K562 (cell line): Measurements from ENCODE around the gene SHROOM3. TPM values are rescaled to one million over a fixed set of nuclear protein-coding genes. Genes with fewer than 3 reads are reported as not detected.

Experiments
- ATAC-seq: fragments of 200-7000 bp; cut with Tn5 transposase; 3 replicates; pipeline ENCODE4 v1.9.1; 2020; ENCODE audit warnings: moderate library complexity
- BruUV-seq: library from RNA; stranded (reverse); fragments of 400-500 nt; replicated peaks from 2 replicates; lab custom pipeline; 2021; lab: Mats Ljungman, UMichigan
- CTCF ChIA-PET: fragments of 300-600 bp; formaldehyde crosslinking; extraction: SDS; loops from one replicate; lab custom pipeline; 2021; ENCODE audit warnings: low intra/inter-chr PET ratio; lab: Yijun Ruan, JAX
- POLR2A ChIA-PET: fragments of 300-600, 350-650 bp; sonication (Branson Sonifier 250); formaldehyde crosslinking; extraction: SDS; loops from one replicate; lab custom pipeline; 2021; ENCODE audit warnings: antibody characterized with exemption, inconsistent platforms; lab: Yijun Ruan, JAX
- DNase-seq, 4 experiments: peaks; one replicate each; pipeline versions ENCODE4 v3.0.0 to v3.0.0-alpha.2; 2011 to 2018; ENCODE audit warnings: low spot score in 3 of 4, mixed read lengths in 3 of 4; ENCODE audit errors: extremely low read depth in 1 of 4
- FAIRE-seq: peaks from 2 replicates; lab custom pipeline; 2011; peaks lifted over from hg19 to GRCh38; lab: Jason Lieb, UNC
- H2AFZ ChIP-seq: 2 replicates; pipeline ENCODE4 v1.6.0; 2011; ENCODE audit warnings: low read depth, low read length, control low read depth, inconsistent platforms
- H3K27ac ChIP-seq: fragments of 200-600 bp; 3 replicates; pipeline ENCODE4 v1.8.0; 2011; ENCODE audit warnings: low read depth, mild to moderate bottlenecking, control low read depth, inconsistent platforms, low read length, moderate library complexity, mixed read lengths; ENCODE audit errors: extremely low read depth
- H3K27me3 ChIP-seq, 2 experiments: fragments of 300-600 bp in 1 of 2; 2 replicates in 1 of 2; 3 replicates in 1 of 2; pipeline versions ENCODE4 v1.6.0 to v1.8.0; 2011; ENCODE audit warnings: inconsistent platforms in 2 of 2, low read length in 2 of 2, mild to moderate bottlenecking in 1 of 2, mixed read lengths in 1 of 2, moderate library complexity in 1 of 2; ENCODE audit not compliant: control insufficient read depth in 2 of 2, insufficient read depth in 2 of 2
- H3K36me3 ChIP-seq: fragments of 300-600 bp; 3 replicates; pipeline ENCODE4 v1.8.0; 2011; ENCODE audit warnings: mild to moderate bottlenecking, low read length, inconsistent platforms; ENCODE audit not compliant: control insufficient read depth, insufficient read depth
- H3K4me1 ChIP-seq, 2 experiments: fragments of 200-600 bp in 1 of 2; replicated peaks in 1 of 2; 2 replicates in 1 of 2; 3 replicates in 1 of 2; pipeline versions ENCODE4 v1.5.1 to v1.8.0; 2011; ENCODE audit warnings: inconsistent platforms in 2 of 2, low read length in 2 of 2, mild to moderate bottlenecking in 1 of 2, mixed read lengths in 1 of 2, moderate library complexity in 1 of 2; ENCODE audit not compliant: control insufficient read depth in 2 of 2, insufficient read depth in 2 of 2
- H3K4me2 ChIP-seq: 2 replicates; pipeline ENCODE4 v1.6.1; 2011; ENCODE audit warnings: low read length, control low read depth, inconsistent platforms, mixed read lengths; ENCODE audit not compliant: insufficient read depth
- H3K4me3 ChIP-seq: fragments of 200-600 bp; sonication (generic), shearing (Covaris generic); 2 replicates; pipeline ENCODE4 v1.5.1; 2016; ENCODE audit warnings: control low read depth, inconsistent platforms
- H3K79me2 ChIP-seq: fragments of 200-600 bp; 3 replicates; pipeline ENCODE4 v1.8.0; 2011; ENCODE audit warnings: low read length, inconsistent platforms; ENCODE audit not compliant: control insufficient read depth, insufficient read depth
- H3K9ac ChIP-seq, 2 experiments: 2 replicates each; pipeline versions ENCODE4 v1.6.0 to v1.6.1; 2011; ENCODE audit warnings: low read depth in 2 of 2, low read length in 2 of 2, control low read depth in 1 of 2, inconsistent platforms in 1 of 2, mild to moderate bottlenecking in 1 of 2, mixed read lengths in 1 of 2; ENCODE audit not compliant: insufficient read depth in 1 of 2
- H3K9me1 ChIP-seq: one replicate; pipeline ENCODE4 v1.6.0; 2011; ENCODE audit warnings: inconsistent platforms, mild to moderate bottlenecking, low read length, moderate library complexity; ENCODE audit not compliant: control insufficient read depth, insufficient read depth
- H3K9me3 ChIP-seq: replicated peaks from 2 replicates; pipeline ENCODE4 v1.5.1; 2011; ENCODE audit warnings: low read depth, low read length, inconsistent platforms; ENCODE audit not compliant: control insufficient read depth, insufficient read depth
- H4K20me1 ChIP-seq: replicated peaks from 2 replicates; pipeline ENCODE4 v1.6.1; 2011; ENCODE audit warnings: low read length, inconsistent platforms, mixed read lengths; ENCODE audit not compliant: control insufficient read depth, insufficient read depth
- AFF1 ChIP-seq, 2 experiments: fragments of 450-650 bp; IDR thresholded peaks; 2 replicates each; pipeline ENCODE4 v1.6.1; 2018; ENCODE audit warnings: mild to moderate bottlenecking in 2 of 2, low read depth in 1 of 2; ENCODE audit not compliant: partially characterized antibody in 2 of 2
- ARNT ChIP-seq, 2 experiments: fragments of 450-650 bp; IDR thresholded peaks; 2 replicates each; pipeline ENCODE4 v1.6.1; 2016; ENCODE audit warnings: mild to moderate bottlenecking in 1 of 2
- CCAR2 ChIP-seq: fragments of 200-400 bp; formaldehyde crosslinking; IDR thresholded peaks from 2 replicates; pipeline ENCODE4 v1.6.1; 2017; ENCODE audit warnings: mild to moderate bottlenecking, low read depth, low read length
- ERF ChIP-seq: fragments of 450-650 bp; formaldehyde crosslinking; IDR thresholded peaks from 2 replicates; pipeline ENCODE4 v1.4.0; 2020; ENCODE audit warnings: mild to moderate bottlenecking, mixed read lengths
- FOXM1 ChIP-seq, 2 experiments: fragments of 450-650 bp in 1 of 2; sonication (generic) in 1 of 2; formaldehyde crosslinking in 1 of 2; IDR thresholded peaks; 2 replicates each; pipeline versions ENCODE4 v1.6.1 to v1.9.0; 2017 to 2022; ENCODE audit warnings: low read depth in 2 of 2, mild to moderate bottlenecking in 2 of 2, missing genetic modification reagents in 1 of 2, moderate library complexity in 1 of 2
- HIVEP1 ChIP-seq: fragments of 250-450 bp; sonication (Bioruptor Pico); IDR thresholded peaks from 2 replicates; pipeline ENCODE4 v1.4.0; 2020; ENCODE audit warnings: mild to moderate bottlenecking
- KLF13 ChIP-seq: fragments of 450-650 bp; IDR thresholded peaks from 2 replicates; pipeline ENCODE4 v1.6.1; 2016; ENCODE audit warnings: missing genetic modification characterization, low read depth, mild to moderate bottlenecking, missing compliant biosample characterization, moderate library complexity, borderline replicate concordance
- MLX ChIP-seq, 2 experiments: fragments of 450-650 bp in 1 of 2; sonication (generic) in 1 of 2; formaldehyde crosslinking; conservative IDR thresholded peaks; 2 replicates each; pipeline versions ENCODE4 v1.4.0 to v1.8.1; 2020 to 2022; ENCODE audit warnings: mild to moderate bottlenecking in 1 of 2, missing genetic modification reagents in 1 of 2
- NFATC3 ChIP-seq: fragments of 450-650 bp; IDR thresholded peaks from 2 replicates; pipeline ENCODE4 v1.6.1; 2017; ENCODE audit warnings: mild to moderate bottlenecking
- NR1H2 ChIP-seq: sonication (generic); formaldehyde crosslinking; IDR thresholded peaks from 2 replicates; pipeline ENCODE4 v1.4.0; 2020; ENCODE audit warnings: mild to moderate bottlenecking, missing genetic modification reagents
- POLR2B ChIP-seq: fragments of 450-650 bp; IDR thresholded peaks from 2 replicates; pipeline ENCODE4 v1.6.1; 2018; ENCODE audit warnings: low read depth; ENCODE audit not compliant: partially characterized antibody
- SLC30A9 ChIP-seq: fragments of 250-450 bp; sonication (Bioruptor Pico); IDR thresholded peaks from 2 replicates; pipeline ENCODE4 v1.8.0; 2022; ENCODE audit warnings: mild to moderate bottlenecking, moderate library complexity
- SNRNP70 ChIP-seq: fragments of 200-400 bp; formaldehyde crosslinking; optimal IDR thresholded peaks from 2 replicates; pipeline ENCODE3; 2017; ENCODE audit warnings: low read depth, low read length
- TRIM28 ChIP-seq: fragments of 450-650 bp; IDR thresholded peaks from 2 replicates; pipeline ENCODE4 v1.6.1; 2017
- ZNF274 ChIP-seq: IDR thresholded peaks from 2 replicates; pipeline ENCODE4 v1.6.1; 2011; ENCODE audit warnings: low read depth, mild to moderate bottlenecking, low read length, moderate library complexity, borderline replicate concordance
- WGBS: fragments of 100-300 bp; shearing (Covaris generic); methylation state at CpG from one replicate; pipeline ENCODE4 v1.1.6; 2016; ENCODE audit warnings: low coverage, mixed read lengths; ENCODE audit not compliant: insufficient coverage; ENCODE audit errors: missing lambda C conversion rate; 5-methylcytosine and 5-hydroxymethylcytosine counted together
- in situ Hi-C: fragments of 300-500 bp; cut with MboI; formaldehyde crosslinking; loops from 4 replicates; pipeline ENCODE4 v1.15.0; 2018; ENCODE audit warnings: inconsistent platforms, mixed read lengths
- intact Hi-C: fragments of 100-400 bp; cut with micrococcal nuclease; formaldehyde crosslinking; loops from 2 replicates; pipeline ENCODE4 v1.14.2; 2022
- polyA plus RNA-seq, 8 experiments: library from polyadenylated mRNA; depleted of rRNA in 4 of 8; stranded (reverse) in 5 of 8; unstranded in 3 of 8; fragments of >200 nt; fragmentation: Nextera tagmentation in 2 of 8; fragmentation: Illumina TruSeq in 1 of 8; extraction: Ambion mirVana in 2 of 8; extraction: Trizol in 1 of 8; gene quantifications; 2 replicates each; pipeline versions ENCODE4 v1.2.1 to v1.2.3, GENCODE V29; 2011 to 2014; ENCODE audit warnings: inconsistent platforms in 1 of 8, missing spikeins in 1 of 8
- total RNA-seq, 7 experiments: library from RNA; depleted of rRNA in 6 of 7; stranded (reverse); fragments of >200 nt in 6 of 7; fragmentation: Illumina TruSeq in 2 of 7; extraction: Trizol in 2 of 7; gene quantifications; 2 replicates each; pipeline versions ENCODE4 v1.2.1 to v1.2.3, GENCODE V29; 2011 to 2021; ENCODE audit warnings: low replicate concordance in 1 of 7

Gene SHROOM3
- total and polyA plus RNA-seq, 9 of the 15 experiments (the other 6 are each of a cell fraction or from before 2014, with no cell fraction given) = 0.01 to 0.07 TPM; not detected in 7

- no TSS peak for BruUV-seq
- DNase-seq (no peak), ATAC-seq (no peak), FAIRE-seq (no peak)
- CTCF ChIA-PET = no interaction called here
- Histone ChIP-seq H3K4me3 (no peak overlapping the region), H3K79me2 (no peaks in the 10 kb centered on the region), H3K27me3 (peaks cover 37 to 44% of the 10 kb centered on the region in 2 experiments; a peak in 4 of 5 replicates), H3K9ac (no peak overlapping the region), H3K9me3 (no peaks in the 10 kb centered on the region; the same call in 1 of the 2 replicates), H4K20me1 (no peaks in the 10 kb centered on the region), H2AFZ (no peak overlapping the region), H3K36me3 (no peaks in the 10 kb centered on the region), H3K4me2 (no peak overlapping the region), H3K9me1 (peaks cover 2% of the 10 kb centered on the region), H3K27ac (no peak overlapping the region), H3K4me1 (peaks cover 0 to 14% of the 10 kb centered on the region in 2 experiments; a peak in 1 of 5 replicates)
- POLR2A ChIA-PET = interaction anchor here (0.6 to 0.8 kb wide), 3 partner anchors 10 to 619 kb away, joined by 3 read pairs; no protein-coding TSS in a partner anchor
- no peak for TF ChIP-seq NFATC3
- no peak for TF ChIP-seq AFF1 (IDR thresholded peaks at IDR 0.05; ENCODE audit: low read depth in 1 of 2, partially characterized antibody in 2 of 2)
- no peak for TF ChIP-seq FOXM1 (IDR thresholded peaks at IDR 0.05; ENCODE audit: low read depth)
- TF ChIP-seq FOXM1 (CRISPR knock-in tag; IDR thresholded peaks at IDR 0.05; ENCODE audit: low read depth) = no peak
- TF ChIP-seq ZNF274 = no peak
- no peak for TF ChIP-seq ERF (CRISPR knock-in tag)
- TF ChIP-seq KLF13 (tag) = no peak
- TF ChIP-seq POLR2B = no peak
- TF ChIP-seq MLX (CRISPR knock-in tag; conservative IDR thresholded peaks at IDR 0.05) = no peak
- no peak for TF ChIP-seq CCAR2
- no peak for TF ChIP-seq SNRNP70
- no peak for TF ChIP-seq ARNT (IDR thresholded peaks at IDR 0.05)
- TF ChIP-seq SLC30A9 (CRISPR knock-in tag) = no peak
- no peak for TF ChIP-seq NR1H2 (CRISPR knock-in tag)
- no peak for TF ChIP-seq HIVEP1 (CRISPR knock-in tag)
- TF ChIP-seq TRIM28 = no peak
- intact Hi-C loops = no loop called here
- in situ Hi-C loops = no loop called here
- 6% methylated on average over 5 of the region's 5 CpGs for WGBS
These were observed 303.3 kb downstream of the SHROOM3 start for GRCh38 chr4:76738086-76738931.
